ENCODE measurements around the gene PALLD. TPM values are rescaled to one million over a fixed set of nuclear protein-coding genes. Genes with fewer than 3 reads are reported as not detected.

Gene PALLD
- total RNA-seq, 1 experiment from 2014 or later = 18.3 TPM

GRCh38 chr4:168880072-168880675, 383.3 kb downstream of the PALLD start:
- Histone ChIP-seq H2BK5ac (ENCODE audit: insufficient read length, low read length) (no peak overlapping the region), H4K8ac (replicated peaks; ENCODE audit: insufficient read length, low read depth, low read length) (no peak overlapping the region), H3T11ph (ENCODE audit: low read length) (no peak overlapping the region), H4K5ac (ENCODE audit: insufficient read length, low read depth, low read length) (no peak overlapping the region), H3K4ac (ENCODE audit: low read depth, low read length) (no peak overlapping the region), H2AK5ac (ENCODE audit: insufficient read length, low read length) (no peak overlapping the region), H3K79me1 (ENCODE audit: insufficient read depth, low read depth, low read length, poor library complexity, severe bottlenecking) (no peaks in the 10 kb centered on the region), H3K9me3 (ENCODE audit: control insufficient read depth, low read depth, low read length) (no peaks in the 10 kb centered on the region), H3K23me2 (ENCODE audit: insufficient read length, low read depth, low read length, poor library complexity, severe bottlenecking) (peaks cover 3% of the 10 kb centered on the region), H3K27me3 (ENCODE audit: insufficient read depth, low read length) (no peaks in the 10 kb centered on the region; the same call in 1 of the 2 replicates), H3K9ac (ENCODE audit: extremely low read depth, insufficient read length, low read length) (no peak overlapping the region), H2BK120ac (ENCODE audit: low read depth, low read length, poor library complexity, severe bottlenecking) (no peak overlapping the region), H2BK20ac (ENCODE audit: low read depth, low read length, poor library complexity, severe bottlenecking) (no peak overlapping the region), H3K18ac (ENCODE audit: insufficient read length, low read depth, low read length) (no peak overlapping the region), H3K4me1 (ENCODE audit: insufficient read depth, low read length) (no peaks in the 10 kb centered on the region), H3K4me2 (ENCODE audit: insufficient read depth, insufficient read length, low read length) (no peak overlapping the region), H3K27ac (ENCODE audit: insufficient read length, low read depth, low read length) (no peak overlapping the region), H3K56ac (ENCODE audit: insufficient read length, low read depth, low read length) (no peak overlapping the region), H4K20me1 (ENCODE audit: control insufficient read depth, insufficient read depth, insufficient read length) (no peaks in the 10 kb centered on the region), H2AFZ (ENCODE audit: low read length) (no peak overlapping the region), H4K91ac (ENCODE audit: insufficient read length, low read depth, low read length) (no peak overlapping the region), H3K23ac (ENCODE audit: insufficient read length, low read depth, low read length) (no peak overlapping the region), H3K14ac (ENCODE audit: insufficient read depth, low read length) (no peak overlapping the region), H2BK12ac (ENCODE audit: insufficient read length, low read depth, low read length) (no peak overlapping the region), H3K79me2 (ENCODE audit: insufficient read depth, low read length) (no peaks in the 10 kb centered on the region), H2BK15ac (ENCODE audit: low read depth, low read length) (no peak overlapping the region)
- H3K4me3 Mint-ChIP-seq = no peak overlapping the region
- no peak for TF ChIP-seq CTCF (conservative IDR thresholded peaks at IDR 0.05)
- peaks cover 13 to 15% of the 10 kb centered on the region in 2 experiments; a peak in 2 of 4 replicates for H3K4me1 Mint-ChIP-seq
- H3K27ac Mint-ChIP-seq = no peak overlapping the region
- 0 out of 7 replicates have a peak, but pooled peaks cover 0 to 7% (median 0%) of the 10 kb centered on the region in 3 experiments for H3K36me3 Mint-ChIP-seq (ENCODE audit: insufficient read depth in 1 of 3, low read depth in 3 of 3)
- no peak for DNase-seq
- no peaks in the 10 kb centered on the region for H3K9me3 Mint-ChIP-seq
- peaks cover 37% of the 10 kb centered on the region for H3K27me3 Mint-ChIP-seq (ENCODE audit: low read depth)
- no CpG with 5 or more reads among the region's 6 CpGs for WGBS (ENCODE audit: extremely low coverage, insufficient read length, low lambda C conversion rate)

Data from H9 (cell line).